Fibroblast of lung (primary cell): ENCODE data around the gene CLEC16A.

Experiments
- CTCF ChIP-seq, 2 donors: IDR thresholded peaks in 1 of 2; conservative IDR thresholded peaks in 1 of 2; 1 replicate in 1 of 2; 2 replicates in 1 of 2; pipeline ENCODE4 v1.5.1; 2011 to 2012; ENCODE audit warnings: low read length in 2 of 2, control low read depth in 1 of 2, inconsistent platforms in 1 of 2, low read depth in 1 of 2, mild to moderate bottlenecking in 1 of 2
- EZH2 ChIP-seq: IDR thresholded peaks from 2 replicates; pipeline ENCODE4 v1.5.1; 2012; ENCODE audit warnings: low read length, control low read depth, mild to moderate bottlenecking; ENCODE audit errors: missing control alignments

GRCh38 chr16:10946308-10946707 lies 1.9 kb downstream of the CLEC16A start:
- TF ChIP-seq EZH2 (no peak), CTCF (conservative IDR thresholded peaks at IDR 0.05 in 1 of 2, IDR thresholded peaks at IDR 0.05 in 1 of 2; ENCODE audit: low read depth in 1 of 2, low read length in 2 of 2) (no peak)
